Epidermal melanocyte (primary cell): ENCODE measurements around the gene MAST4.

Experiments used
- DNase-seq: peaks from one replicate; pipeline ENCODE4 v3.0.0; 2011; ENCODE audit warnings: low spot score; ENCODE audit not compliant: insufficient read length

Gene MAST4

GRCh38 chr5:66869347-66869746, 273.2 kb downstream of the MAST4 start:
- no peak for DNase-seq

- DNase-seq: no peak
Observed at GRCh38 chr5:66870708-66871107, 274.5 kb downstream of the MAST4 start.

GRCh38 chr5:66871651-66872050, 275.5 kb downstream of the MAST4 start:
- no peak for DNase-seq

GRCh38 chr5:66872736-66873331, 276.6 kb downstream of the MAST4 start:
- no peak for DNase-seq

- DNase-seq: no peak
Observed at GRCh38 chr5:66874004-66874403, 277.8 kb downstream of the MAST4 start.

- no peak for DNase-seq
Observed at GRCh38 chr5:66875315-66875714, 279.1 kb downstream of the MAST4 start.

- no peak for DNase-seq
Observed at GRCh38 chr5:66876266-66876807, 280.1 kb downstream of the MAST4 start.

GRCh38 chr5:66877843-66878242, 281.6 kb downstream of the MAST4 start:
- DNase-seq: no peak

- no peak for DNase-seq
Observed at GRCh38 chr5:66880401-66880800, 284.2 kb downstream of the MAST4 start.

- DNase-seq: no peak
Observed at GRCh38 chr5:66881480-66882161, 285.4 kb downstream of the MAST4 start.

- no peak for DNase-seq
Observed at GRCh38 chr5:66882606-66883227, 286.5 kb downstream of the MAST4 start.

GRCh38 chr5:66884564-66885243, 288.5 kb downstream of the MAST4 start:
- DNase-seq: no peak

GRCh38 chr5:66886941-66887340, 290.7 kb downstream of the MAST4 start:
- no peak for DNase-seq

- no peak for DNase-seq
Observed at GRCh38 chr5:66888613-66889012, 292.4 kb downstream of the MAST4 start.

- DNase-seq: no peak
Observed at GRCh38 chr5:66889056-66889455, 292.9 kb downstream of the MAST4 start.

- no peak for DNase-seq
Observed at GRCh38 chr5:66889524-66889923, 293.3 kb downstream of the MAST4 start.

- DNase-seq: no peak
Observed at GRCh38 chr5:66891184-66891925, 295.2 kb downstream of the MAST4 start.

- no peak for DNase-seq
Observed at GRCh38 chr5:66892716-66893115, 296.5 kb downstream of the MAST4 start.

- no peak for DNase-seq
Observed at GRCh38 chr5:66894480-66895240, 298.5 kb downstream of the MAST4 start.

GRCh38 chr5:66896171-66896570, 300.0 kb downstream of the MAST4 start:
- no peak for DNase-seq

GRCh38 chr5:66897356-66897755, 301.2 kb downstream of the MAST4 start:
- no peak for DNase-seq
